ENCODE data around the gene CLINT1. TPM values are rescaled to one million over a fixed set of nuclear protein-coding genes. Genes with fewer than 3 reads are reported as not detected.
A peak's percentile ranks its signal among the peaks of the same experiment; 100 is the strongest.

CLINT1 gene
- total and polyA plus RNA-seq, 9 donors, result 27.4 to 67.8 (median 50.3) TPM

GRCh38 chr5:157827423-157827822 is 31.5 kb downstream of the CLINT1 start:
- DNase-seq, result no peak
- no peaks in the 10 kb centered on the region for H3K36me3 ChIP-seq
- no peaks in the 10 kb centered on the region for H3K27me3 ChIP-seq
- H3K4me1 ChIP-seq (ENCODE audit: insufficient read depth), result peaks cover 12% of the 10 kb centered on the region
- H3K4me3 ChIP-seq, result no peak overlapping the region
- peak overlapping the region in 1 of 2 donors; percentile 55 for H3K27ac ChIP-seq
- TF ChIP-seq CTCF (IDR thresholded peaks at IDR 0.05) (no peak), EP300 (IDR thresholded peaks at IDR 0.05) (no peak), POLR2A (IDR thresholded peaks at IDR 0.05) (no peak)
- intact Hi-C loops (cut with DNase I), result loop anchor here in 1 of 4 donors (10.0 kb wide), 1 partner anchor 117 kb away; no protein-coding TSS in a partner anchor
- 0 to 2% (median 2%) methylated on average over 3 of the region's 3 CpGs for WGBS, 3 donors
- no peaks in the 10 kb centered on the region for H3K9me3 ChIP-seq

GRCh38 chr5:157823655-157824054 is 35.3 kb downstream of the CLINT1 start:
- Histone ChIP-seq H3K27ac (no peak overlapping the region), H3K4me3 (no peak overlapping the region), H3K36me3 (no peaks in the 10 kb centered on the region), H3K9me3 (no peaks in the 10 kb centered on the region), H3K4me1 (ENCODE audit: insufficient read depth) (peaks cover 13% of the 10 kb centered on the region), H3K27me3 (no peaks in the 10 kb centered on the region)
- WGBS, 3 donors, result 95 to 99% (median 97%) methylated on average over 8 of the region's 8 CpGs
- DNase-seq, result no peak
- intact Hi-C loops (cut with DNase I), result loop anchor here in 1 of 4 donors (10.0 kb wide), 1 partner anchor 121 kb away; no protein-coding TSS in a partner anchor
- TF ChIP-seq CTCF (IDR thresholded peaks at IDR 0.05), result no peak
- no peak for TF ChIP-seq EP300 (IDR thresholded peaks at IDR 0.05)
- no peak for TF ChIP-seq POLR2A (IDR thresholded peaks at IDR 0.05)

- 81 to 86% (median 85%) methylated on average over 7 of the region's 7 CpGs for WGBS, 3 donors
- Histone ChIP-seq H3K4me1 (ENCODE audit: insufficient read depth) (peaks cover 8% of the 10 kb centered on the region), H3K4me3 (no peak overlapping the region), H3K27ac (no peak overlapping the region), H3K27me3 (no peaks in the 10 kb centered on the region), H3K36me3 (no peaks in the 10 kb centered on the region), H3K9me3 (no peaks in the 10 kb centered on the region)
- no peak for TF ChIP-seq EP300 (IDR thresholded peaks at IDR 0.05)
- TF ChIP-seq CTCF (IDR thresholded peaks at IDR 0.05), result no peak
- TF ChIP-seq POLR2A (IDR thresholded peaks at IDR 0.05), result no peak
- DNase-seq, result no peak
- intact Hi-C loops (cut with DNase I), result loop anchor here in 1 of 4 donors (10.0 kb wide), 1 partner anchor 123 kb away; no protein-coding TSS in a partner anchor
Measured at GRCh38 chr5:157821822-157822622, 36.9 kb downstream of the CLINT1 start.

- Histone ChIP-seq H3K9me3 (no peaks in the 10 kb centered on the region), H3K27me3 (no peaks in the 10 kb centered on the region), H3K4me3 (no peak overlapping the region), H3K27ac (no peak overlapping the region), H3K36me3 (no peaks in the 10 kb centered on the region), H3K4me1 (ENCODE audit: insufficient read depth) (peaks cover 8% of the 10 kb centered on the region)
- WGBS, 3 donors, result 89 to 95% (median 90%) methylated on average over 1 of the region's 1 CpG
- intact Hi-C loops (cut with DNase I), result loop anchor here in 1 of 4 donors (10.0 kb wide), 1 partner anchor 123 kb away; no protein-coding TSS in a partner anchor
- TF ChIP-seq CTCF (IDR thresholded peaks at IDR 0.05) (no peak), EP300 (IDR thresholded peaks at IDR 0.05) (no peak), POLR2A (IDR thresholded peaks at IDR 0.05) (no peak)
- DNase-seq, result no peak
Measured at GRCh38 chr5:157821405-157821804, 37.5 kb downstream of the CLINT1 start.
